Amniotic stem cell (primary cell): Measurements from ENCODE around the gene BCL7A.
"Not testable (repeated sequence)": the region's sequence is repeated elsewhere in the genome, so short reads cannot be mapped to it uniquely, and the experiment has no call there.

Source experiments
- DNase-seq: peaks from one replicate; lab custom pipeline; 2025; lab: John Stamatoyannopoulos, UW

Gene BCL7A

DNA sequence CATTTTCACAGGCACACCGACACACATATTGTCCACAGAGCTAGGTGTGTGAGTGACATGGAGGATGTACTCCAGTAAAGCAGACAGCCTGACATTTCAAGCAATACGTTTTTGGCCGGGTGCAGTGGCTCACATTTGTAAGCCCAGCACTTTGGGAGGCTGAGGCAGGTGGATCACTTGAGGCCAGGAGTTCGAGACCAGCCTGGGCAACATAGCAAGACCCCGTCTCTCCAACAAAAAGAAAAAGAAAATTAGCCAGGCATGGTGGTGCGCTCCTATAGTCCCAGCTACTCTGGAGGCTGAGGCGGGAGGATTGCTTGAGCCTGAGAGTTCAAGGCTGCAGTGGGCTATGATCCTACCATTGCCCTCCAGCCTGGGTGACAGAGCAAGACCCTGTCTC lies 34.7 kb downstream of the BCL7A start:
- not testable (repeated sequence) for DNase-seq

DNA sequence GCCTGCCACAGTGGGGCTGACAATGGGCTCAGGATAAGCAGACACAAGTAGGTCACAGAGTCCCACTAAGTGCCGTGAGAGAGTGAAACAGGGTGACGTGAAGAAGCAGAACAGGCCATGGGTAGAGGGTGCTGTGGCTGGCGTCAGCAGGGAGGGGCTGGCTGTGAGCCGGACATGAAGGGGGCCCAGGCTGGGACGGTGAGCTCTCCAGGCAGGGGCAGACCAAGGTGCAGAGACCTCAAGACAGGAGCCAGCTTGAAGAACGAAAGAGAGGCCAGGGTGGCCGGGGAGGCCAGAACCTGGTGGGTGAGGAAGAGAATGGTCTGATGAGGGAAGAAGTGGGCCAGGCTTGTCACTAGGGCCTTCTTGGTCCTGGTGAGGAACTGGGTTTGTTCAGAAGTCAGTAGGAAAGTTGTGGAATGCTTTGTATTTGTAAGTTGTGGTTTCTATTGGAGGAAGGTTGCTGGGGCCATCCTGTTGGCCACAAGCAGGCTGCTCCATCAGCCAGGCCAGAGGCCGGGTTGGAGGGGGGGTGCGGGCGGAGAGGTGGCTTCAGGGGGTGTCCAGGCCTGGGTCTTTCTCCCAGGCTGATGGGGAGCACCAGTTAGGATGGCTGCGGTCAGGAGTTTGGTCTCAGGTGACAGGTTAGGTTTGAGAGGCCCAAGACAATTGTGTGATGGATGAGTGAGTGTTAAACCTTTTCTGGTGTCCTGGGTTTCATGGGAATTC lies 35.5 kb downstream of the BCL7A start:
- DNase-seq: no peak

DNA sequence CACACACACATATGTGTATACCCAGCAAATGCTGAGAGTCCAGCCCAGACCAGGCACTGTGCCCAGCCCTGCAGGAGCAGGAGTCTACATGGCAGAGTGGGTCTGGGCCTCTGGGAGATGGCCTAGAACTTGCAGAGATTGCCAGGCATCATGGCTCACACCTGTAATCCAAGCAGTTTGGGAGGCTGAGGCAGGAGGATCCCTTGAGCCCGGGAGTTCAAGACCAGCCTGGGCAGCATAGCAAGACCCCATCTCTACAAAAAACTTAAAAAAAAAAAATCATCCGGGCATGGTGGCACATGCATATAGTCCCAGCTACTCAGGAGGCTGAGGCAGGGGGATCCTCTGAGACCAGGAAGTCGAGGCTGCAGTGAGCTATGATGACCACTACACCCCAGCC lies 36.1 kb downstream of the BCL7A start:
- DNase-seq: no peak

DNA sequence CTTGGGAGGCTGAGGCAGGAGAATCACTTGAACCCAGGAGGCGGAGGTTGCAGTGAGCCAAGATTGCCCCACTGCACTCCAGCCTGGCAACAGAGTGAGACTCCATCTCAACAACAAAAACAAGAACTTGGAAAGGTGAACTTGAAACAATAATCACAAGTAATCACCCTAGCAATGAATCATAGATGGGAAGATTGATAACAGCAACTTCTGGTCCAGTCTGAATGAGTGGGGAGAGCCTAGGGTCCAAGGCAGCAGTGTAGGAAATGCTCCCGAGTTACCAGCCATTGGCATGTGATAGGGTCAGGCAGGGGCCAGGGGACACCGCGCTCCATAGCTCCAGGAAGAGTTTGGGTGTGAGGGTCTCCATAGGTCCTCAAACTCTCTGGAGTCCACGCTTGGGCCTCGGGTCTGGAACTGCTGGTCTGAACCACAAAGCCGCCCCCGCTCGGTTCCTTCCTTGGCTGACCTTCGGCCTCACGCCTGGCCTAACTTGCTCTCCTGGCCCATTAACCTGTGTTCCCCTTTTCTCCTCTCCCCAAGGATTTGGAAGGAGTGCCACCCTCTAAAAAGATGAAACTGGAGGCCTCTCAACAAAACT lies 37.0 kb downstream of the BCL7A start:
- DNase-seq: no peak

DNA sequence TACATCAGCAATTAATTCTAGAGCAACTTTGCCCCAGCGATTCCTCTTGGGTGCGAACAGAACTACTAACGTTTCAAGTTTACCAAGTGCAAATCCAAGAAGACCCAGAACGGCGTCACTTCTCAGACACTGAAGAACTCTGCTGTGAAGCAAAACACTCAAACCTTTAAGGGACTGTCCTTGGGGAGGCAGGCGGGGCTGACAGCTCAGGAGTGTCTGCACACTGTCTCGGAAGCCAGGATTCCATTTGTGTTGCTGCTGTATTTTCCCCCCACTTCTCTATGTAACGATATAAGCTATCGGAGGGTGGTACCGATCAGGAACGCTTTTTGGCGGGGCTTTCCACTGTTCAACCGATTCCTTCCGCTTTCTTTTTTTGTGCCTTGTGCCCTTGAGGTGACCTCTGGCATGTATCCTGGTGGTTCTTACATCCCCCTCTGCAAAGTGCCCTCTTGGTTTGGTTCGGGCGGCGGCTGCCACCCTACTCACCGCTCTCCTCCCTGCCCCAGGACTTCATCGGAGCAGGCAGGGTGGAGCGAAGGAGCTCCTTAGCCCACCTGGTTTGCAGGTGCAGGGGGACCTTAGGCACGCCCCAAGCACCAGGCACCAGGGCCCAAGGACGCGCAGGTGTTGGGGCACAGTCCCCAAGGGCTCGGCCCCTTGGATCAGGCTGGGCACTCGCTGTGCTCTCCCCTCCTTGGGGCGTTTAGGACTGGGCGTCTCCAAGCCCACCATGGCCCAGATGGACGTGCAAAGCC lies 37.7 kb downstream of the BCL7A start:
- no peak for DNase-seq

DNA sequence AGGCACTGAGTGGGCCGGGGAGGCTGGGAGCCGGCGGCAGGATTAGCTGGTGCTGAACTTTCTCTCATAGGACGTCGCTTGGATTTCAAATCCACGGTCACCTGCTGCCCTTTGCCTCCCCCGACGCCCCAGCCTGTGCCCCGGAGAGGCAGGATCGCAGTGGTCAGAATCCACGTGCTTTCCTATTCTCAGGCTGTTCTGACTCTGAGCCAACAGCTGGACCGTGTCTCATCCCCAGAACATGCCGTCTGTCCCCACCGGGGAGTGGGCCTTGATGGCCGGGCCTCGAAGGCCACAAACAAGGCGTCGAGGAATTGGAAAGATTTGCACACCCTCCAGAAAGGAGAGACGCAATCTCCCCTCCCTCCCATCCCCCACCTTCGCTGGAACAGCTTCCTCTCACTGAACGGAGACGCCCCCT lies 38.4 kb downstream of the BCL7A start:
- DNase-seq: no peak

DNA sequence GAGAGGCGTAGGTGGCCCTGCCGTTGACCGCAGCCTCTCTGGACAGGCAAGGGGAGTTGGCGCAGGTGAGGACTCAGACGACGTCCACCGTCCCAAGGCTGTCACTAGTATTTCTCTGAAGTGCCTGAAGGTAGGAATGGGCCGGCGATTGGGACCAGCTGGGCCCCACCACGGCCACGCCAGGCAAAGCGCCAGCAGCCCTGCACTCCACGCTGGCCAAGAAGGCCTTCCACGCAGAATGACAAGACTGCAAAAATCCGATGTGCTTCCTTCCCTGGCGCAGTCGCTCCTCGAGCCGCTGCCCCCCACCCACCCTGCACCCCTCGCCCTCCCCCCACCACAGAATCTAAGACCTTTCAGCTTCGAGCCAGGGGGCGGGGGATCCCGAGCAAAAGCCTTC lies 39.6 kb downstream of the BCL7A start:
- no peak for DNase-seq

DNA sequence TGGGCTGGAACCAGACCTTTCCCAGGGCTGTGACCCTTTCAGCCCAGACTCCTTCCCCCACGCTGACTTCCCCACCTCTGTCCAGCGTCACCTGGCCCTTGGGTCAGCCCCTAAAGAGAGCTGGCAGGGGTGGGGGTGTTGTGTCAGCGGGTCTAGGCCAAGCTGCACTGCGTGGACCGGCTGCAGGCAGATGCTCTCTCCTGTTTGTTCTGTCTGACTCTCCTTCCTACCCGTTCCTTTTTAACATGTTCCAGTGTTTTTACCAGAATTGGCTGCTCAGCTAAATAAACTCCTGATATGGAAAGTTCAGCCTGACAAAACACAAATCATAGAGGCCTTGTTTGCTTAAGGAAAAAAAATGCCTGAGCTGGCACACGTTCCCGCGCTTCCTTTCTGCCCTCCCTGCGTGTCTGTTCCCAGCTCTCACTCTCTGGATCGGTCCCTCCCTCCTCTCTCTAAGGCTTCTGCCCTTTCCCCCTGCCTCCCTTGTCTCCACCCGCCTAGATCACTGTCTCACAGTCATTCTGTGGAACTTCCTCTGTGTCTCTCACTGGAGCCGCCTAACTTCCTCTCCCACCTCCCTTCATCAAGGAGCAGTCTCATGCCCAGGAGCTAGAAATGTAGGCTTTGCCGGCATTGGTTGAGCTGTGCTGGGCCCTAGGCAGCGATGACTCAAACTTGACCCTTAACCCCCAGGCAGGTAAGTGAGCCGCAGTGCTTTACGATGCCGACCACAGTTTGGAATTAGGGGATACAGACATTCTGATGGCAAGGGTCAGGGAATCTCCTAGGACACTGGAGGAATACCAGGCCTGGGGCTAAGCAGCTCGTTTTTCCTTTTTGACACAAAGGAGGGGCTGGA lies 41.4 kb downstream of the BCL7A start:
- peak; percentile 37 for DNase-seq

DNA sequence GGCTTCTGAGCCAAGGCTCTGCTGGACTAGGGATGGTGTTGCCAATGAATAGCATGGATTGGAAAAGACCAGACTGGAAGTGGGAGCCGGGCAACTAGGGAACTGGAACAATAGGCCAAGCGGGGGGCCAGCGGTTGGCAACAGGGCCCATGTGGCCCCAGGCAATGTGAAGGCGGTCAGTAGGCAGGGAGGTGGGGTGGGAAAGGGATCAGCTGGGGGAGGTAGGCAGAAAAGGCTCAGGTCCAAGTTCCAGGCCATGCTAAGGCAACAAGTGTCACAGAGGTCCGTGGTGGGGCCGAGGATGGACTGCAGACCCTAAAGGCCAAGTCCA lies 42.0 kb downstream of the BCL7A start:
- DNase-seq: no peak

DNA sequence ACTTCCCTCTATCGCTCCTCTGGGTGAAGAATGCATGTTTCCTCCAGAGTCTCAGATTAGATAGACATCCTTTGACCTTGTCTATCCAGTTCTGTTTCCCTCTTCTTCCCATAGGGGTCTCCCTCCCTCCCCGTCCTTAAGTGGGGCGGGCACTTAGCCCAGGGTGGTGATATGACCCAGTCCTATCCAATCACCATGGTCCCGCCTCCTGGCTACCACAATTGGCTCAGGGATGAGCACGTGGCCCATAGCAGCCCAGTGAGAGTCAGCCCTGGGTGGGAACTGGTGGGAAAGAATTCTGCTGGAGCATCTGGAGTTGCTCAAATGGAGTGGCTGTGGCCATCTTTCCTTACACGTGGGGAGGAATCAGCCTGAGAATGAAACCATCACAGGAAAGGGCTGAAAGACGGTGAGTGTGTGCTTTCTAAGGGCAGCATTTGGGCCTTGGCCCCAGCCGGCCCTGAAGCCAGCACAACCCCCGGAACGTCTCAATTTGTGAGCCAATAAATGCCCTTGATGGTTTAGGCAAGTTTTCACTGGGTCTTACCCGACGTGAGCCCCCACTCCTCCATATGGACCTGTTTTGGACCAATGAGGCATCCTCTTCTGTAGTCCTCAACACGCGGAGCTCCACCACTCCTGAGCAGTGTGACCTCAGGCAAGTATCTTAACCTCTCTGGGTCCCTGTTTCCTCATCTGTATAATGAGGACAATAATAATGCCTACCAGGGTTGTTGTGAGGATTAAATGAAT lies 42.5 kb downstream of the BCL7A start:
- peak; percentile 27 for DNase-seq

DNA sequence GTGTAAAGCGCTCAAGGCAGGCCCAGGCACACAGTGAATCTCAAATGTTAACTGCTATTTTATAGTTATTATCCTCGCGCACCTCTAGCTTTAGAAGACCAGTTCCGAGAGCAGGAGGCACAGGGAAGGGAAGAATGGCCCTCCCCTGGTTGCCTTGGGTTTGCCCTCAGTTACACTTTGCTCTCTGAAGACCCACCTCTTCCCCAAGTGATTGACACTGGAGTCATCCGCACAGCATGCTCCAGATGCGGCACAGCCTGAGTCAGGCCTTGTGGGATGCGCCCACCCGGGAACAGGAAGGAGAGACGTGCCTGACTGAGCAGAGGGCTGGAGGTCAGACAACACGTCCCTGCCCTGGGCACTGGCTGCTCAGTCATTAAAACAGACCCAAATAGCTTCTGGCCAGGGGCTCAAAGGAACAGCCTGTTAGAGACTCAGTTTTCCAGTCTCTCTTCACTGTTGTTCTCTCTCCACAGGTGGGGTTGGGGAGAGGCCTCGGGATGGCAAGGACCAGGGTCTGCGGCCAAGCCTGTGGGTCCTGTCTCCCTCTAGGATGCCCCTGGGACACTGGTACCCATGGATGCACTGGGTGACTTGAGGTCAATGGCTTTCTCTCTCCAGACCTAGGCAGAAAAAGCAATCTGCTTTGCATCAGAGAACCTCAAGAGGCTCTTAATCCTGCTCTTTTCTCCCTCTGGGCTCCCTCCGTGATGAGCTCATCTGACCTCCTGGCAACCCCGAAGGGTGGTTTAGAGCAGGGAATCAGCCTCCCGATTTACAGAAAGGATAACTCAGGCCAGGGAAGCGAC lies 43.3 kb downstream of the BCL7A start:
- DNase-seq: peak; percentile 70

DNA sequence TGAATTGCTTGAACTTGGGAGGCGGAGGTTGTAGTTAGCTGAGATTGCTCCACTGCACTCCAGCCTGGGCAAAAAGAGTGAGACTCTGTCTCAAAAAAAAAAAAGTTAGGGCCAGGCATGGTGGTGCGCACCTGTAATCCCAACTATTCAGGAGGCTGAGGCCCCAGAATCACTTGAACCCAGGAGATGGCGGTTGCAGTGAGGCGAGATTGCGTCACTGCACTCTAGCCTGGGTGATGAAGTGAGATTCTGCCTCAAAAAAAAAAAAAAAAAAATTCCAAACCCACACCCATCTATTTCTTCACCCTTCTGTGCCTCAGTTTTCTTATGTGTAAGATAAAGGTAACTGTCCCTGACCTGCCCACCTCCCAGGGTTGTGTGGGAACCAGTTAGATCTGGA lies 45.9 kb downstream of the BCL7A start:
- no peak for DNase-seq

DNA sequence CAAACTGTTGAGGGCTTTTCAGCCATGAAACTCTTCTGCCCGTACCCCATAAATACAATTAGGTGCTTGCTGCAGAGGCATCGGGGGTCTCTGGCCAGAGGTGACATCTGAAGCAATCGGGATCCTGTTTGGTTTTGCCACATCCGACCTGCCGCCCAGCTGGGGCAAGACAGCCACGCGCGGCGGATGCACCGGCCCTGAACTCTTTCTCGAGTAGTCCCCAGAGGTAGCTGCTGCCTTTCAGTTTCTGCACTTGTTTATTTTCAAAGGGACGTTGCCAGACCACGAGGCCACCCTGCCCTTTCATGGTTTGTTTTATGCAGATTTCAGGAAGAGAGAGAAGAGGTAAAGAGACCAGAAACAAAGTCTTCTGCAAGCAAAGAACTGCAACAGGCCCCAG lies 46.3 kb downstream of the BCL7A start:
- no peak for DNase-seq

DNA sequence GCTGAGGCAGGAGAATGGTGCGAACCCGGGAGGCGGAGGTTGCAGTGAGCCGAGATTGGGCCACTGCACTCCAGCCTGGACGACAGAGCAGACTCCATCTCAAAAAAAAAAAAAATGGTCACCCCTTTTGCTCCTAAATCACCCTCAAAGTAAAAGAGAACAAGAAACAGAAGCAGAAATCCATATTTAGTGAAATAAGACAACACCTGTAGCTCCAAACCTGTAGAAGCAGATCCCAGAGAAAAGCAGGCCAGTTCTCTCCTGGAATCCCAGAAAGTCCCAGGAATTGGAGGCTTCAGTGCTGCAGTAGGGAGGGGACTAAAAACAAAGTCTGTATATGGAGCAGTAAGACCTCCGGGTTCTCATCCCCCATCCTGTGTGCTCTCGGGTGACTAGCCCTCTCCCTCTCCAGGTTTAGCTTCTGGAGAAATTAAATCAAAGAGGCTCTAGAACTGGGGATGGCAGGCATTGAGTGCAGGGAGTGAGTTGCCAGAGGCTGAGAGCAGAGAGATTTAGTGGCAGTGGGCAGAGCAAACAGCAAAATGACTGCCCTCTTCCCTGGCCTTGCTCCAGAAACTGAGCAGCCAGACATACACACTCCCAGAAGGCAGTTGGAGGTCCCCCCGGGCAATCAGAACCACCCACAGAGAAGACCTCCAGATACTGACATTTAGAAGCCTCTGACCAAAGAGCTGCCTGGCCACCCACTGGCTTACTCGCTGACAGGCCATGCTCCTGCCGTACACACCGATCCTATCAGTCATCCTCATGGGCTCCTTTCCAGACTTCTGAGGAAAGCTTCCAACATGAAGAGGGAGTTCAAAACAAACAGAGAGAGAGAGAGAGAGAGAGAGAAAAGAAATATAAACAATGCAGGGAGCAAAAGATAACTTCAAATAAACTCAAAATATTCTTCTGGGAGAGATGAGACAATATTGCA lies 50.6 kb downstream of the BCL7A start:
- DNase-seq: peak; percentile 82

DNA sequence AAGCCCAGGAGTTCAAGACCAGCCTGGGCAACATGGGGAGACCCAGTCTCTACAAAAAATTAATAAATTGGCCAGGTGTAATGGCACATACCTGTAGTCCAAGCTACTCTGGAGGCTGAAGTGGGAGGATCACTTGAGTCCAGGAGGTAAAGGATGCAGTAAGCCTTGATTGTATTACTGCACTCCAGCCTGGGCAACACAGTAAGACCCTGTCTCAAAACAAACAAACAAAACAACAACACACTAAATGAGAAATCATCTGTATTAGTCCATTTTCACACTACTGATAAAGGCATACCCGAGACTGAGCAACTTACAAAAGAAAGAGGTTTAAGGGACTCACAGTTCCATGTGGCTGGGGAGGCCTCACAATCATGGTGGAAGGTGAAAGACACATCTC lies 52.1 kb downstream of the BCL7A start:
- DNase-seq: no peak

DNA sequence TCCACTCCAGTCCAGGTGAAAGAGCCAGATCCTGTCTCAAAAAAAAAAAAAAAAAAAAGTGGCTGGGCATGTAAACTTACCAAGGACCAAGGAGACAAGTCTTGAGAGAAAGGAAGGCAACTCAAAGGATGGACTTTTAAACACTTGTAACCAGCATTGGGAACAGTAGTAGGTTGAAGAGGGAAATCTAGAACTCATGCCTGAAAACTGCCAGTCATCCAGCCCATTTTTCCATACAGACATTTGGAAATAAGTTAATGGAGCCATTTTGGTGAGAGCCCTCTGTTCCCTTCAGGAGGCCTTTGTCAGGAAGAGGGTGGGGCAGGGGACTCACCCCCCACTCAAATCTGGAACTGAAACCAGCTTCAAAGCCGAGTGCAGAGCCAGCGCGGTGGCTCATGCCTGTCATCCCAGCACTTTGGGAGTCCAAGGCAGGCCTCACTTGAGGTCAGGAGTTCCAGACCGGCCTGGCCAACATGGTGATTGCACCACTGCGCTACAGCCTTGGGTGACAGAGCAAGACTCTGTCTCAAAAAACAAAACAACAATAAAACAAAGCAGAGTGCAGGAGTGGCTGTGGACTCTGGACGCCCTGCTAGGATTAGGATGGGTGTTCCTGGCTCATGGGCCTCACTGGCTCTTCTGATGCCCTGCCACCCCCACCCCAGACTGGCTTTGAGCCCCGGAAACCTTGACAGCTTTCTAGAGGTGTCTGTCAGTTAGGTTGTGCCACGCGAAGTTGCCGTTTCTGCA lies 55.2 kb downstream of the BCL7A start:
- no peak for DNase-seq

DNA sequence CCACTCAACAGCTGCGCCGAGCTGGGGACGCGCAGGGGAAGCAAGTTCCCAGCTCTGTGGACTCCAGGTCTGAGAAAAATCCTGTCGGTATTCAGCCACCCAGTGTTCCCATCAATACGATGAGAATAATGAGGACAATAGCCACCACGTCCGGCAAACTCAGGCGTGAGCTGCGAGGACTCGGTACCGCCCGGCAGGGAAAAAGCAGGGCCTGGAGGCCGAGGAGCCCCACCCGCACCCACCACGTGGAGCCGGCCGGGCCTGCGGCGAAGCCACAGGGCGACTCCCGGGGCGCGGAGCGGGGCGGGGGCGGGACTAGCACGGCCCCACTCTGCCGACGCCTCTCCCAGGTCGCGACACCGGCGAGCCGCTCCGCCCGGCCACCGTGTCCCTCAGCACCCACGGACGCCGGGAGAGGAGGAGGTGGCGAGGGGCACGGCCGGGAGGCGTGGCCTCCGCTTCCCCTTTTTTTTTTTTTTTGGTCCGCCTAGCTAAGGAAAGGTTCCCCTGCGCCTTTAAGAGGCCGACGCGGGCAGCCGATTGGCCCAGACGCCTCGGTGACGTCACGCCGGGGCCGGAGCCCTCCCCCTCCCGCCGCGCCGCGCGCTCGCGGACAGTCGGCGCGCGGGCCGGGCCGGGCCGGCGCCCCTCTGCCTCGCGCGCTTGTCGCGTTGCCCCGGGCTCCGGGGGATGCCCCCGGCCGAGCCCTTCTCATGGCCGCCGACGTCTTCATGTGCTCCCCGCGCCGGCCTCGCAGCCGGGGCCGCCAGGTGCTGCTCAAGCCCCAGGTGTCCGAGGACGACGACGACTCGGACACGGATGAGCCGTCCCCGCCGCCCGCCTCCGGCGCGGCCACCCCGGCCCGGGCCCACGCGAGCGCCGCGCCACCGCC lies 56.7 kb downstream of the BCL7A start, which contains the start of gene MLXIP:
TSS of gene MLXIP (plus strand) at position 616 of the 892 bp plus-strand sequence. CDS start at position 714, 98 bp downstream.
- DNase-seq: peak; percentile 79

DNA sequence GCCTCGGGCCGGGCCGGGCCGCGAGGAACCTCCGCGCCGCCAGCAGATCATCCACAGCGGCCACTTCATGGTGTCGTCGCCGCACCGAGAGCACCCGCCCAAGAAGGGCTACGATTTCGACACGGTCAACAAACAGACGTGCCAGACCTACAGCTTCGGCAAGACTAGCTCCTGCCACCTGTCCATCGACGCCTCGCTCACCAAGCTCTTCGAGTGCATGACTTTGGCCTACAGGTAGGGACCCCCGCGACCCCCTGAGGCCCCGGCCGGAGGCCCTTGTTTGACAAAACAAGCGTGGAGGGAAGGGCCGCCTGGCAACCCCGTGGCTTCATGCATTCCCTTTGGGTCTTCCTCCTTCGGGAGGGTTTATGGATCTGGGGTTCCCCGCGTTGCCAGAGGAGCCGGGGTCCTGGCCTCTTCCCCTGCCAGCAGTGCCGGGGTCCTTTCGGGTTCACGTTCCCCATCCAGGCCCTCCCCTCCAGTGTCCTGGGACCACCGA lies 57.4 kb downstream of the BCL7A start:
- DNase-seq: no peak
